ENCODE results near the gene IPO4. TPM values are rescaled to one million over a fixed set of nuclear protein-coding genes. Genes with fewer than 3 reads are reported as not detected.
A peak's percentile ranks its signal among the peaks of the same experiment; 100 is the strongest.

IPO4 gene
- total and polyA plus RNA-seq, 9 donors, result 5.6 to 50.9 (median 33.5) TPM

- no peaks in the 10 kb centered on the region for H3K9me3 ChIP-seq
- intact Hi-C loops (cut with DNase I), result loop anchor here in 1 of 4 donors (10.0 kb wide), 1 partner anchor 217 kb away; the partner anchor contains the start of gene NFATC4
- WGBS, 3 donors, result 4 to 8% (median 4%) methylated on average over 16 to 29 of the region's 29 CpGs
- no peaks in the 10 kb centered on the region for H3K27me3 ChIP-seq
- H3K4me3 ChIP-seq, result peak overlapping the region; percentile 94
- H3K27ac ChIP-seq, result peak overlapping the region; percentile 75 to 83
- no peak for DNase-seq
- H3K4me1 ChIP-seq (ENCODE audit: insufficient read depth), result peaks cover 10% of the 10 kb centered on the region
- no peak for TF ChIP-seq POLR2A (IDR thresholded peaks at IDR 0.05)
- no peak for TF ChIP-seq CTCF (IDR thresholded peaks at IDR 0.05)
- no peak for TF ChIP-seq EP300 (IDR thresholded peaks at IDR 0.05)
- no peaks in the 10 kb centered on the region for H3K36me3 ChIP-seq
Observed at GRCh38 chr14:24147761-24148428, 40.7 kb downstream of the IPO4 start.

- H3K4me1 ChIP-seq (ENCODE audit: insufficient read depth), result peaks cover 10% of the 10 kb centered on the region
- WGBS, 3 donors, result 0 to 1% (median 0%) methylated on average over 33 to 57 of the region's 57 CpGs
- no peaks in the 10 kb centered on the region for H3K9me3 ChIP-seq
- no peaks in the 10 kb centered on the region for H3K27me3 ChIP-seq
- TF ChIP-seq CTCF (IDR thresholded peaks at IDR 0.05) (no peak), POLR2A (IDR thresholded peaks at IDR 0.05) (peak; percentile 24), EP300 (IDR thresholded peaks at IDR 0.05) (no peak)
- DNase-seq, result peak; percentile 98 to 99 (median 98)
- intact Hi-C loops (cut with DNase I), result loop anchor here in 1 of 4 donors (10.0 kb wide), 1 partner anchor 218 kb away; the partner anchor contains the start of gene NFATC4
- peak within 1 kb of the TSS; percentile 94 for H3K4me3 ChIP-seq
- no peaks in the 10 kb centered on the region for H3K36me3 ChIP-seq
- H3K27ac ChIP-seq, result peak within 1 kb of the TSS; percentile 75 to 83
Observed at GRCh38 chr14:24146978-24147760, 41.4 kb downstream of the IPO4 start, which contains the start of gene RNF31. RNF31 (plus strand) TSS chr14:24147498; CDS start chr14:24147699, 201 bp downstream.

GRCh38 chr14:24146453-24146977 is 42.1 kb downstream of the IPO4 start, which contains the start of gene PSME2:
PSME2 (minus strand) TSS chr14:24146610; CDS start chr14:24146581, 29 bp downstream.
- H3K27ac ChIP-seq, result peak within 1 kb of the TSS; percentile 75 to 83
- peak; percentile 91 to 94 (median 91) for DNase-seq
- 1 to 2% (median 1%) methylated on average over 25 of the region's 25 CpGs for WGBS, 3 donors
- no peaks in the 10 kb centered on the region for H3K27me3 ChIP-seq
- peak within 1 kb of the TSS; percentile 94 for H3K4me3 ChIP-seq
- H3K4me1 ChIP-seq (ENCODE audit: insufficient read depth), result peaks cover 10% of the 10 kb centered on the region
- intact Hi-C loops (cut with DNase I), result loop anchor here in 1 of 4 donors (10.0 kb wide), 1 partner anchor 218 kb away; the partner anchor contains the start of gene NFATC4
- TF ChIP-seq POLR2A (IDR thresholded peaks at IDR 0.05) (no peak), CTCF (IDR thresholded peaks at IDR 0.05) (no peak), EP300 (IDR thresholded peaks at IDR 0.05) (no peak)
- H3K36me3 ChIP-seq, result no peaks in the 10 kb centered on the region
- no peaks in the 10 kb centered on the region for H3K9me3 ChIP-seq

All from ovary (tissue), 9 donors.